Fibroblast of skin of back (primary cell): ENCODE results near the gene SYNGR3.
"Not testable (repeated sequence)": the region's sequence is repeated elsewhere in the genome, so short reads cannot be mapped to it uniquely, and the experiment has no call there.

Experiments
- DNase-seq: peaks from one replicate; pipeline ENCODE4 v3.0.0-alpha.2; 2013

The SYNGR3 gene

GRCh38 chr16:2030036-2030435, 40.3 kb downstream of the SYNGR3 start:
- DNase-seq: no peak

GRCh38 chr16:2031081-2031577, 41.4 kb downstream of the SYNGR3 start:
- DNase-seq: no peak

GRCh38 chr16:2032285-2033056, 42.7 kb downstream of the SYNGR3 start:
- DNase-seq: peak; percentile 60

GRCh38 chr16:2033057-2033908, 43.5 kb downstream of the SYNGR3 start:
- peak; percentile 78 for DNase-seq

- not testable (repeated sequence) for DNase-seq
Measured at GRCh38 chr16:2033909-2034695, 44.3 kb downstream of the SYNGR3 start.

GRCh38 chr16:2034696-2035430, 45.1 kb downstream of the SYNGR3 start:
- DNase-seq: no peak

- DNase-seq: peak; percentile 95
Measured at GRCh38 chr16:2035431-2036199, 45.8 kb downstream of the SYNGR3 start.

- DNase-seq: no peak
Measured at GRCh38 chr16:2036200-2036966, 46.6 kb downstream of the SYNGR3 start.

GRCh38 chr16:2037115-2037514, 47.3 kb downstream of the SYNGR3 start:
- no peak for DNase-seq

- DNase-seq: no peak
Measured at GRCh38 chr16:2037647-2038381, 48.0 kb downstream of the SYNGR3 start.

GRCh38 chr16:2038382-2039231, 48.8 kb downstream of the SYNGR3 start:
- no peak for DNase-seq

- DNase-seq: peak; percentile 98
Measured at GRCh38 chr16:2039274-2040031, 49.7 kb downstream of the SYNGR3 start.

- DNase-seq: no peak
Measured at GRCh38 chr16:2040041-2040786, 50.4 kb downstream of the SYNGR3 start.

GRCh38 chr16:2040787-2041522, 51.2 kb downstream of the SYNGR3 start:
- DNase-seq: no peak

GRCh38 chr16:2042171-2042985, 52.6 kb downstream of the SYNGR3 start:
- no peak for DNase-seq
